HG02678 (cell line): ENCODE results near the gene STK39.

Experiments used
- ATAC-seq: cut with Tn5 transposase; IDR thresholded peaks from one replicate; pipeline ENCODE4 v1.9.1; 2021; ENCODE audit warnings: mild to moderate bottlenecking, moderate library complexity; ENCODE audit not compliant: unreplicated experiment

Gene STK39

GRCh38 chr2:168058675-168059074 lies 188.7 kb downstream of the STK39 start:
- no peak for ATAC-seq

- ATAC-seq, result no peak
These were observed 191.1 kb downstream of the STK39 start for GRCh38 chr2:168056242-168056787.

- no peak for ATAC-seq
These were observed 192.7 kb downstream of the STK39 start for GRCh38 chr2:168054657-168055056.

GRCh38 chr2:168053676-168054075 lies 193.7 kb downstream of the STK39 start:
- no peak for ATAC-seq

GRCh38 chr2:168052773-168053172 lies 194.6 kb downstream of the STK39 start:
- no peak for ATAC-seq

GRCh38 chr2:168050377-168050776 lies 197.0 kb downstream of the STK39 start:
- no peak for ATAC-seq

GRCh38 chr2:168049609-168050008 lies 197.8 kb downstream of the STK39 start:
- ATAC-seq, result no peak

- no peak for ATAC-seq
These were observed 200.2 kb downstream of the STK39 start for GRCh38 chr2:168047091-168047690.

- no peak for ATAC-seq
These were observed 202.8 kb downstream of the STK39 start for GRCh38 chr2:168044579-168044978.

- ATAC-seq, result no peak
These were observed 203.2 kb downstream of the STK39 start for GRCh38 chr2:168044176-168044575.

- ATAC-seq, result peak; percentile 97
These were observed 205.1 kb downstream of the STK39 start for GRCh38 chr2:168042127-168042824.

GRCh38 chr2:168039881-168040280 lies 207.5 kb downstream of the STK39 start:
- no peak for ATAC-seq

GRCh38 chr2:168037778-168038177 lies 209.6 kb downstream of the STK39 start:
- ATAC-seq, result no peak

GRCh38 chr2:168035458-168035857 lies 211.9 kb downstream of the STK39 start:
- no peak for ATAC-seq

- no peak for ATAC-seq
These were observed 212.8 kb downstream of the STK39 start for GRCh38 chr2:168034616-168035015.

- no peak for ATAC-seq
These were observed 213.4 kb downstream of the STK39 start for GRCh38 chr2:168033966-168034365.

GRCh38 chr2:168032091-168032490 lies 215.3 kb downstream of the STK39 start:
- no peak for ATAC-seq

- ATAC-seq, result peak; percentile 95
These were observed 216.4 kb downstream of the STK39 start for GRCh38 chr2:168030862-168031624.

- no peak for ATAC-seq
These were observed 218.3 kb downstream of the STK39 start for GRCh38 chr2:168029071-168029470.

GRCh38 chr2:168028362-168028761 lies 219.0 kb downstream of the STK39 start:
- no peak for ATAC-seq

GRCh38 chr2:168025487-168026202 lies 221.8 kb downstream of the STK39 start:
- no peak for ATAC-seq
